HG03139 (cell line): ENCODE data around the gene C12orf75.
"Not testable (repeated sequence)": the region's sequence is repeated elsewhere in the genome, so short reads cannot be mapped to it uniquely, and the experiment has no call there.

Source experiments
- ATAC-seq: cut with Tn5 transposase; IDR thresholded peaks from one replicate; pipeline ENCODE4 v1.9.1; 2021; ENCODE audit not compliant: unreplicated experiment

Gene C12orf75

GRCh38 chr12:105309384-105309783 lies 21.1 kb upstream of the C12orf75 start:
- not testable (repeated sequence) for ATAC-seq

GRCh38 chr12:105310476-105311085 lies 19.9 kb upstream of the C12orf75 start:
- ATAC-seq, result not testable (repeated sequence)

GRCh38 chr12:105311936-105312335 lies 18.6 kb upstream of the C12orf75 start:
- ATAC-seq, result not testable (repeated sequence)

- not testable (repeated sequence) for ATAC-seq
Observed at GRCh38 chr12:105313755-105314154, 16.7 kb upstream of the C12orf75 start.

GRCh38 chr12:105315130-105315529 lies 15.4 kb upstream of the C12orf75 start:
- ATAC-seq, result no peak

GRCh38 chr12:105315726-105316125 lies 14.8 kb upstream of the C12orf75 start:
- ATAC-seq, result no peak

- no peak for ATAC-seq
Observed at GRCh38 chr12:105316931-105317852, 13.3 kb upstream of the C12orf75 start.

- ATAC-seq, result no peak
Observed at GRCh38 chr12:105317942-105318621, 12.4 kb upstream of the C12orf75 start.

- ATAC-seq, result no peak
Observed at GRCh38 chr12:105318651-105319483, 11.6 kb upstream of the C12orf75 start.

GRCh38 chr12:105319691-105320209 lies 10.7 kb upstream of the C12orf75 start:
- no peak for ATAC-seq

- ATAC-seq, result no peak
Observed at GRCh38 chr12:105321125-105321524, 9.4 kb upstream of the C12orf75 start.

- no peak for ATAC-seq
Observed at GRCh38 chr12:105322070-105322469, 8.4 kb upstream of the C12orf75 start.

GRCh38 chr12:105324704-105325103 lies 5.8 kb upstream of the C12orf75 start:
- ATAC-seq, result no peak

GRCh38 chr12:105325117-105325516 lies 5.4 kb upstream of the C12orf75 start:
- ATAC-seq, result no peak

- ATAC-seq, result peak; percentile 7
Observed at GRCh38 chr12:105329926-105330282, 587 bp upstream of the C12orf75 start.

- ATAC-seq, result no peak
Observed at GRCh38 chr12:105330931-105331804, 677 bp downstream of the C12orf75 start.

GRCh38 chr12:105331805-105332251 lies 1.3 kb downstream of the C12orf75 start:
- ATAC-seq, result no peak

GRCh38 chr12:105332286-105332685 lies 1.8 kb downstream of the C12orf75 start:
- not testable (repeated sequence) for ATAC-seq

- ATAC-seq, result no peak
Observed at GRCh38 chr12:105332925-105333324, 2.4 kb downstream of the C12orf75 start.

GRCh38 chr12:105334001-105334400 lies 3.5 kb downstream of the C12orf75 start:
- ATAC-seq, result no peak
